SU-DHL-6 (cell line): ENCODE measurements around the gene PRKD2.

Experiments
- CTCF ChIP-seq: fragments of 200-600 bp; sonication (generic); IDR thresholded peaks from one replicate; pipeline ENCODE4 v1.5.1; 2017; ENCODE audit warnings: antibody characterized with exemption, mild to moderate bottlenecking, low read length, moderate library complexity; ENCODE audit not compliant: insufficient read depth, poor library complexity, severe bottlenecking
- EZH2phosphoT487 ChIP-seq: fragments of 200-600 bp; sonication (generic), shearing (Covaris generic); conservative IDR thresholded peaks from 2 replicates; pipeline ENCODE4 v1.6.1; 2018; ENCODE audit warnings: mild to moderate bottlenecking, antibody characterized with exemption, low read length, moderate library complexity, mixed read lengths

- TF ChIP-seq CTCF (no peak), EZH2phosphoT487 (no peak)
These were observed 3.0 kb downstream of the PRKD2 start for GRCh38 chr19:46713781-46714443.
